GM12878 (cell line): ENCODE data around the gene OPRD1. TPM values are rescaled to one million over a fixed set of nuclear protein-coding genes. Genes with fewer than 3 reads are reported as not detected.

Experiments used
- ATAC-seq: fragments of 200-7000 bp; cut with Tn5 transposase; 3 replicates; pipeline ENCODE4 v1.9.1; 2020; ENCODE audit warnings: mild to moderate bottlenecking, moderate library complexity
- BruUV-seq: library from RNA; stranded (reverse); fragments of 400-500 nt; replicated peaks from 2 replicates; lab custom pipeline; 2021; lab: Mats Ljungman, UMichigan
- CTCF ChIA-PET: fragments of 300-600 bp; sonication (Branson Sonifier 250); formaldehyde crosslinking; extraction: SDS; loops from one replicate; lab custom pipeline; 2021; ENCODE audit warnings: inconsistent platforms; lab: Yijun Ruan, JAX
- POLR2A ChIA-PET: fragments of 350-600 bp; formaldehyde crosslinking; extraction: SDS; loops from one replicate; lab custom pipeline; 2021; ENCODE audit warnings: inconsistent platforms; lab: Charles Lee
- RAD21 ChIA-PET: fragments of 300-600 bp; sonication (Branson Sonifier 250); formaldehyde crosslinking; loops from one replicate; lab custom pipeline; 2023; ENCODE audit warnings: antibody characterized with exemption; ENCODE audit not compliant: unreplicated experiment; lab: Charles Lee
- SMC1A ChIA-PET: fragments of 300-600 bp; sonication (Branson Sonifier 250); formaldehyde crosslinking; loops from one replicate; lab custom pipeline; 2023; ENCODE audit not compliant: unreplicated experiment, uncharacterized antibody; lab: Charles Lee
- DNase-seq: peaks from one replicate; pipeline ENCODE4 v3.0.0-alpha.2; 2011; ENCODE audit warnings: low read depth, low spot score
- FAIRE-seq: peaks from 3 replicates; lab custom pipeline; 2011; peaks lifted over from hg19 to GRCh38; lab: Jason Lieb, UNC
- H2AFZ ChIP-seq: 2 replicates; pipeline ENCODE4 v1.6.0; 2011; ENCODE audit warnings: low read depth, low read length, control low read depth; ENCODE audit not compliant: control insufficient read depth
- H3K27ac ChIP-seq: 2 replicates; pipeline ENCODE4 v1.5.1; 2011; ENCODE audit warnings: control low read depth; ENCODE audit not compliant: control insufficient read depth, insufficient read depth
- H3K27me3 ChIP-seq, 2 experiments: replicated peaks in 1 of 2; 2 replicates each; pipeline versions ENCODE4 v1.6.0 to v1.6.1; 2011; ENCODE audit warnings: low read length in 1 of 2; ENCODE audit not compliant: control insufficient read depth in 2 of 2, insufficient read depth in 2 of 2
- H3K36me3 ChIP-seq, 2 experiments: 2 replicates each; pipeline ENCODE4 v1.5.1; 2011; ENCODE audit warnings: low read length in 1 of 2; ENCODE audit not compliant: control insufficient read depth in 2 of 2, insufficient read depth in 2 of 2
- H3K4me1 ChIP-seq: 2 replicates; pipeline ENCODE4 v1.6.1; 2011; ENCODE audit warnings: mild to moderate bottlenecking, low read length, moderate library complexity, mixed read lengths; ENCODE audit not compliant: control insufficient read depth, insufficient read depth
- H3K4me2 ChIP-seq: 2 replicates; pipeline ENCODE4 v1.6.0; 2011; ENCODE audit warnings: control low read depth; ENCODE audit not compliant: control insufficient read depth, insufficient read depth
- H3K4me3 ChIP-seq: fragments of 200-600 bp; sonication (generic); 2 replicates; pipeline ENCODE4 v1.5.1; 2016
- H3K79me2 ChIP-seq: 2 replicates; pipeline ENCODE4 v1.6.0; 2011; ENCODE audit warnings: low read length; ENCODE audit not compliant: control insufficient read depth, insufficient read depth
- H3K9ac ChIP-seq: 2 replicates; pipeline ENCODE4 v1.8.0; 2011; ENCODE audit warnings: low read length, control low read depth, mixed read lengths; ENCODE audit not compliant: control insufficient read depth, insufficient read depth
- H3K9me3 ChIP-seq: replicated peaks from 3 replicates; pipeline ENCODE4 v1.5.1; 2011; ENCODE audit warnings: mild to moderate bottlenecking, low read length; ENCODE audit not compliant: control insufficient read depth, insufficient read depth
- H4K20me1 ChIP-seq: 2 replicates; pipeline ENCODE4 v1.6.0; 2011; ENCODE audit not compliant: control insufficient read depth, insufficient read depth
- ESRRA ChIP-seq: IDR thresholded peaks from 2 replicates; pipeline ENCODE4 v1.6.1; 2012; ENCODE audit warnings: mild to moderate bottlenecking, low read length, improper control_type of control experiment
- HDAC6 ChIP-seq: fragments of 200-600 bp; sonication (generic); IDR thresholded peaks from one replicate; pipeline ENCODE4 v1.8.0; 2017; ENCODE audit warnings: antibody characterized with exemption; ENCODE audit not compliant: unreplicated experiment
- IRF4 ChIP-seq: IDR thresholded peaks from 2 replicates; pipeline ENCODE4 v1.6.1; 2011; ENCODE audit warnings: low read depth, low read length
- KDM1A ChIP-seq: fragments of 200-600 bp; sonication (generic); IDR thresholded peaks from 2 replicates; pipeline ENCODE4 v1.6.1; 2016; ENCODE audit warnings: borderline replicate concordance
- KLF5 ChIP-seq: fragments of 450-650 bp; IDR thresholded peaks from 2 replicates; pipeline ENCODE4 v1.6.1; 2014; ENCODE audit warnings: mild to moderate bottlenecking; ENCODE audit not compliant: partially characterized antibody
- MEF2A ChIP-seq: IDR thresholded peaks from 2 replicates; pipeline ENCODE4 v1.6.1; 2011; ENCODE audit warnings: low read depth, mild to moderate bottlenecking, low read length, moderate library complexity; ENCODE audit not compliant: insufficient read depth
- NFYB ChIP-seq: IDR thresholded peaks from 2 replicates; pipeline ENCODE4 v1.6.1; 2011; ENCODE audit warnings: low read depth, mild to moderate bottlenecking, low read length, improper control_type of control experiment, moderate library complexity; ENCODE audit not compliant: insufficient read depth
- PRDM15 ChIP-seq: fragments of 450-650 bp; formaldehyde crosslinking; IDR thresholded peaks from 2 replicates; pipeline ENCODE4 v1.4.0; 2020; ENCODE audit warnings: mild to moderate bottlenecking, moderate library complexity
- RELA ChIP-seq: fragments of 450-650 bp; IDR thresholded peaks from 2 replicates; pipeline ENCODE4 v1.8.0; 2014; ENCODE audit warnings: borderline replicate concordance; ENCODE audit not compliant: partially characterized antibody
- SMC3 ChIP-seq: IDR thresholded peaks from 2 replicates; pipeline ENCODE4 v1.6.1; 2011; ENCODE audit warnings: low read length, improper control_type of control experiment, borderline replicate concordance
- WGBS: methylation state at CpG from one replicate; pipeline ENCODE4 v1.1.6; 2016; ENCODE audit warnings: low lambda C conversion rate; ENCODE audit not compliant: insufficient replicate concordance, insufficient coverage; ENCODE audit errors: missing lambda C conversion rate; 5-methylcytosine and 5-hydroxymethylcytosine counted together
- in situ Hi-C: fragments of 300-500 bp; cut with MboI; formaldehyde crosslinking; loops from 9 replicates; pipeline ENCODE4 v1.14.3; 2018; ENCODE audit warnings: mixed read lengths
- intact Hi-C: fragments of 100-400 bp; cut with micrococcal nuclease; formaldehyde crosslinking; loops from one replicate; pipeline ENCODE4 v1.14.2; 2022; ENCODE audit not compliant: unreplicated experiment
- polyA plus RNA-seq, 11 experiments: library from polyadenylated mRNA; depleted of rRNA in 4 of 11; unstranded in 6 of 11; stranded (reverse) in 5 of 11; fragments of >200 nt; fragmentation: Nextera tagmentation in 4 of 11; fragmentation: Illumina TruSeq in 1 of 11; extraction: Ambion mirVana in 4 of 11; extraction: Trizol in 1 of 11; gene quantifications; 1 replicate in 1 of 11; 2 replicates in 10 of 11; pipeline versions ENCODE4 v1.2.1 to v1.2.3, GENCODE V29; 2011 to 2016; ENCODE audit warnings: inconsistent platforms in 2 of 11, missing spikeins in 2 of 11, low read depth in 1 of 11
- total RNA-seq, 4 experiments: library from RNA; depleted of rRNA in 3 of 4; stranded (reverse); fragments of >200 nt in 3 of 4; fragmentation: Illumina TruSeq in 1 of 4; extraction: Trizol in 1 of 4; gene quantifications; 2 replicates each; pipeline versions ENCODE4 v1.2.1 to v1.2.3, GENCODE V29; 2013 to 2021
- TF ChIP-seq, protein P1 (sequence below): fragments of 150-350 bp; IDR thresholded peaks from 2 replicates; pipeline ENCODE4 v1.6.1; 2014; ENCODE audit warnings: mild to moderate bottlenecking, low read depth, low read length

The OPRD1 gene
- total and polyA plus RNA-seq, 10 of the 15 experiments (the other 5 are each of a cell fraction or from before 2014, with no cell fraction given) = 0.02 TPM; not detected in 8

- FAIRE-seq (no peak), DNase-seq (no peak), ATAC-seq (no peak)
- no peaks in the 10 kb centered on the region for H3K79me2 ChIP-seq
- H3K27me3 ChIP-seq = peaks cover 0 to 1% of the 10 kb centered on the region in 2 experiments; a peak in 1 of 4 replicates
- H3K36me3 ChIP-seq = no peaks in the 10 kb centered on the region
- H3K9ac ChIP-seq = no peak overlapping the region
- in situ Hi-C loops (no loop called here), intact Hi-C loops (no loop called here)
- no peak overlapping the region for H3K4me2 ChIP-seq
- ChIA-PET CTCF (interaction anchor here (1.6 kb wide), 1 partner anchor 9 kb away, joined by 4 read pairs; no protein-coding TSS in a partner anchor), POLR2A (no interaction called here), RAD21 (interaction anchor here (1.2 kb wide), 1 partner anchor 53 kb away, joined by 3 read pairs; no protein-coding TSS in a partner anchor), SMC1A (interaction anchor here (1.2 kb wide), 1 partner anchor 8 kb away, joined by 3 read pairs; no protein-coding TSS in a partner anchor)
- no peaks in the 10 kb centered on the region for H4K20me1 ChIP-seq
- no peak overlapping the region for H3K27ac ChIP-seq
- TF ChIP-seq SMC3 (no peak), MEF2A (no peak), KLF5 (no peak), HDAC6 (no peak), RELA (no peak), PRDM15 (CRISPR knock-in tag) (no peak), NFYB (no peak), IRF4 (no peak), KDM1A (no peak), ESRRA (no peak)
- TF ChIP-seq, protein P1, sequence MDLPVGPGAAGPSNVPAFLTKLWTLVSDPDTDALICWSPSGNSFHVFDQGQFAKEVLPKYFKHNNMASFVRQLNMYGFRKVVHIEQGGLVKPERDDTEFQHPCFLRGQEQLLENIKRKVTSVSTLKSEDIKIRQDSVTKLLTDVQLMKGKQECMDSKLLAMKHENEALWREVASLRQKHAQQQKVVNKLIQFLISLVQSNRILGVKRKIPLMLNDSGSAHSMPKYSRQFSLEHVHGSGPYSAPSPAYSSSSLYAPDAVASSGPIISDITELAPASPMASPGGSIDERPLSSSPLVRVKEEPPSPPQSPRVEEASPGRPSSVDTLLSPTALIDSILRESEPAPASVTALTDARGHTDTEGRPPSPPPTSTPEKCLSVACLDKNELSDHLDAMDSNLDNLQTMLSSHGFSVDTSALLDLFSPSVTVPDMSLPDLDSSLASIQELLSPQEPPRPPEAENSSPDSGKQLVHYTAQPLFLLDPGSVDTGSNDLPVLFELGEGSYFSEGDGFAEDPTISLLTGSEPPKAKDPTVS = no peak
- H3K4me1 ChIP-seq = no peaks in the 10 kb centered on the region
- H3K4me3 ChIP-seq = no peak overlapping the region
- H3K9me3 ChIP-seq = no peaks in the 10 kb centered on the region
- H2AFZ ChIP-seq = no peak overlapping the region
- BruUV-seq = no TSS peak
- WGBS = 9% methylated on average over 4 of the region's 4 CpGs
These were observed 23.3 kb downstream of the OPRD1 start for GRCh38 chr1:28835237-28835650.
